Panc1 (cell line): ENCODE measurements around the gene TST. TPM values are rescaled to one million over a fixed set of nuclear protein-coding genes. Genes with fewer than 3 reads are reported as not detected.

Experiments
- ATAC-seq: fragments of 200-7000 bp; cut with Tn5 transposase; 2 replicates; pipeline ENCODE4 v1.9.1; 2020; ENCODE audit warnings: mild to moderate bottlenecking, moderate library complexity
- BruUV-seq: library from RNA; stranded (reverse); fragments of 400-500 nt; replicated peaks from 2 replicates; lab custom pipeline; 2021; lab: Mats Ljungman, UMichigan
- CTCF ChIA-PET: fragments of 300-600 bp; sonication (Branson Sonifier 250); formaldehyde crosslinking; loops from one replicate; lab custom pipeline; 2022; ENCODE audit warnings: antibody characterized with exemption; lab: Charles Lee
- POLR2A ChIA-PET: fragments of 300-600 bp; sonication (Branson Sonifier 250); formaldehyde crosslinking; loops from one replicate; lab custom pipeline; 2022; ENCODE audit warnings: antibody characterized with exemption; lab: Charles Lee
- DNase-seq: peaks from one replicate; pipeline ENCODE4 v3.0.0-alpha.2; 2010; ENCODE audit warnings: low read depth, low spot score
- H3K27ac ChIP-seq: 2 replicates; pipeline ENCODE4 v1.5.1; 2011; ENCODE audit warnings: mild to moderate bottlenecking, low read length, inconsistent platforms
- H3K27me3 ChIP-seq: fragments of 200-500 bp; sonication (Bioruptor generic); 2 replicates; pipeline ENCODE4 v1.6.0; 2014; ENCODE audit warnings: low read length, inconsistent platforms; ENCODE audit not compliant: control insufficient read depth, insufficient read depth
- H3K36me3 ChIP-seq: fragments of 200-500 bp; sonication (Bioruptor generic); 2 replicates; pipeline ENCODE4 v1.5.1; 2014; ENCODE audit warnings: inconsistent platforms, mild to moderate bottlenecking, low read length, moderate library complexity; ENCODE audit not compliant: control insufficient read depth, insufficient read depth
- H3K4me1 ChIP-seq: 2 replicates; pipeline ENCODE4 v1.5.1; 2011; ENCODE audit warnings: inconsistent platforms, mild to moderate bottlenecking, low read length, moderate library complexity; ENCODE audit not compliant: control insufficient read depth, insufficient read depth
- H3K4me3 ChIP-seq, 2 experiments: 2 replicates each; pipeline ENCODE4 v1.5.1; 2011 to 2012; ENCODE audit warnings: low read depth in 2 of 2, low read length in 2 of 2, mild to moderate bottlenecking in 2 of 2, inconsistent platforms in 1 of 2, moderate library complexity in 1 of 2
- H3K9me3 ChIP-seq: fragments of 200-500 bp; sonication (Bioruptor generic); 2 replicates; pipeline ENCODE4 v1.5.1; 2014; ENCODE audit warnings: low read depth, mild to moderate bottlenecking, inconsistent platforms, low read length, moderate library complexity; ENCODE audit not compliant: control insufficient read depth, insufficient read depth
- CTCF ChIP-seq: fragments of 450-650 bp; IDR thresholded peaks from 2 replicates; pipeline ENCODE4 v1.5.1; 2017; ENCODE audit warnings: mild to moderate bottlenecking
- POLR2AphosphoS5 ChIP-seq: IDR thresholded peaks from 2 replicates; pipeline ENCODE4 v1.6.1; 2012; ENCODE audit warnings: mild to moderate bottlenecking, low read depth, low read length, moderate library complexity
- REST ChIP-seq, 2 experiments: IDR thresholded peaks; 2 replicates each; pipeline ENCODE4 v1.6.1; 2011 to 2012; ENCODE audit warnings: low read depth in 2 of 2, control low read depth in 1 of 2, low read length in 1 of 2, mild to moderate bottlenecking in 1 of 2, moderate library complexity in 1 of 2; ENCODE audit not compliant: insufficient read depth in 1 of 2
- SIN3A ChIP-seq: IDR thresholded peaks from 2 replicates; pipeline ENCODE4 v1.6.1; 2012; ENCODE audit warnings: low read depth, mild to moderate bottlenecking, low read length, moderate library complexity, borderline replicate concordance; ENCODE audit not compliant: insufficient read depth
- TCF7L2 ChIP-seq: IDR thresholded peaks from 2 replicates; pipeline ENCODE4 v1.6.1; 2011; ENCODE audit warnings: mild to moderate bottlenecking, low read depth, low read length, inconsistent platforms
- in situ Hi-C: cut with HindIII; loops from 2 replicates; pipeline ENCODE4 v1.10.0; 2016; ENCODE audit warnings: low sequenced_read_pairs, low pct_unique_long_range_greater_than_20kb
- intact Hi-C: fragments of 100-400 bp; cut with micrococcal nuclease; formaldehyde crosslinking; loops from one replicate; pipeline ENCODE4 v1.10.0; 2022; ENCODE audit not compliant: unreplicated experiment
- total RNA-seq: library from RNA; stranded (reverse); gene quantifications from one replicate; pipeline ENCODE4 v1.2.1, GENCODE V29; 2021; ENCODE audit not compliant: unreplicated experiment

Gene TST
- total RNA-seq, 1 experiment from 2014 or later, result 15.9 TPM

- Histone ChIP-seq H3K27me3 (no peaks in the 10 kb centered on the region), H3K9me3 (no peaks in the 10 kb centered on the region), H3K4me3 (peak within 1 kb of the TSS; percentile 56 to 61), H3K36me3 (no peaks in the 10 kb centered on the region; the same call in 1 of the 2 replicates), H3K4me1 (no peaks in the 10 kb centered on the region), H3K27ac (0 out of 2 replicates have a peak within 1 kb of the TSS, but pooled peaks have one; percentile 39)
- peak; percentile 99 for ATAC-seq
- CTCF ChIA-PET, result interaction anchor here (0.6 kb wide), 2 partner anchors 23 to 74 kb away, joined by 3 to 9 read pairs; no protein-coding TSS in a partner anchor
- no TSS peak for BruUV-seq
- TF ChIP-seq CTCF, result no peak
- no peak for TF ChIP-seq POLR2AphosphoS5
- TF ChIP-seq REST (IDR thresholded peaks at IDR 0.05; ENCODE audit: insufficient read depth in 1 of 2, low read depth in 2 of 2, low read length in 1 of 2), result no peak
- TF ChIP-seq SIN3A, result no peak
- no peak for TF ChIP-seq TCF7L2
- no peak for DNase-seq
- intact Hi-C loops, result no loop called here
- in situ Hi-C loops, result no loop called here
- POLR2A ChIA-PET, result no interaction called here
Measured at GRCh38 chr22:37051391-37052385, 32.4 kb upstream of the TST start, which contains the start of gene KCTD17. Gene KCTD17 (plus strand): TSS chr22:37051742. CDS start chr22:37051761, 19 bp downstream.

GRCh38 chr22:37050913-37051312 lies 31.7 kb upstream of the TST start:
- ChIA-PET POLR2A (no interaction called here), CTCF (interaction anchor here (0.6 kb wide), 2 partner anchors 23 to 73 kb away, joined by 3 to 9 read pairs; no protein-coding TSS in a partner anchor)
- in situ Hi-C loops (no loop called here), intact Hi-C loops (no loop called here)
- Histone ChIP-seq H3K4me3 (no peak overlapping the region), H3K36me3 (no peaks in the 10 kb centered on the region; the same call in 1 of the 2 replicates), H3K9me3 (no peaks in the 10 kb centered on the region), H3K27ac (no peak overlapping the region), H3K27me3 (no peaks in the 10 kb centered on the region), H3K4me1 (no peaks in the 10 kb centered on the region)
- BruUV-seq, result no TSS peak
- no peak for ATAC-seq
- TF ChIP-seq POLR2AphosphoS5, result no peak
- DNase-seq, result no peak
